Activated CD4-positive, alpha-beta T cell treated with anti-CD3 and anti-CD28 coated beads, Interleukin-2, amount 50 U/mL, for 24 hours (primary cell): ENCODE results near the gene MORN1.

Source experiments
- DNase-seq, 2 donors: peaks; one replicate each; pipeline ENCODE4 v3.0.0-alpha.2; 2020; ENCODE audit warnings: low read depth in 1 of 2, low spot score in 1 of 2

MORN1 gene

GRCh38 chr1:2405588-2406295 is 14.4 kb upstream of the MORN1 start:
- DNase-seq: no peak

GRCh38 chr1:2404890-2405511 is 13.6 kb upstream of the MORN1 start:
- no peak for DNase-seq

- no peak for DNase-seq
These were observed 13.0 kb upstream of the MORN1 start for GRCh38 chr1:2404142-2404889.

- no peak for DNase-seq
These were observed 11.9 kb upstream of the MORN1 start for GRCh38 chr1:2403273-2403672.

- DNase-seq: no peak
These were observed 11.1 kb upstream of the MORN1 start for GRCh38 chr1:2402420-2402819.

GRCh38 chr1:2400950-2401649 is 9.7 kb upstream of the MORN1 start:
- no peak for DNase-seq

GRCh38 chr1:2400576-2400909 is 9.2 kb upstream of the MORN1 start:
- no peak for DNase-seq

- no peak for DNase-seq
These were observed 8.7 kb upstream of the MORN1 start for GRCh38 chr1:2399890-2400575.

GRCh38 chr1:2398871-2399270 is 7.5 kb upstream of the MORN1 start:
- DNase-seq: no peak

GRCh38 chr1:2397007-2397679 is 5.8 kb upstream of the MORN1 start:
- no peak for DNase-seq

GRCh38 chr1:2396476-2396875 is 5.1 kb upstream of the MORN1 start:
- no peak for DNase-seq

GRCh38 chr1:2396059-2396458 is 4.7 kb upstream of the MORN1 start:
- no peak for DNase-seq

- DNase-seq: no peak
These were observed 3.9 kb upstream of the MORN1 start for GRCh38 chr1:2395245-2395644.

GRCh38 chr1:2394761-2395160 is 3.4 kb upstream of the MORN1 start:
- no peak for DNase-seq

- DNase-seq: no peak
These were observed 2.9 kb upstream of the MORN1 start for GRCh38 chr1:2394220-2394619.

GRCh38 chr1:2393471-2393877 is 2.1 kb upstream of the MORN1 start:
- no peak for DNase-seq

GRCh38 chr1:2392686-2393085 is 1.3 kb upstream of the MORN1 start:
- no peak for DNase-seq

- DNase-seq: no peak
These were observed 666 bp upstream of the MORN1 start for GRCh38 chr1:2391931-2392509.

- no peak for DNase-seq
These were observed 1.7 kb downstream of the MORN1 start for GRCh38 chr1:2389644-2390043.
